MCF 10A (cell line): ENCODE data around the gene TRIM45. TPM values are rescaled to one million over a fixed set of nuclear protein-coding genes. Genes with fewer than 3 reads are reported as not detected.
A peak's percentile ranks its signal among the peaks of the same experiment; 100 is the strongest.

ENCODE experiments used
- Bru-seq: library from RNA; stranded (reverse); fragments of 400-500 nt; gene quantifications from one replicate; lab custom pipeline; 2021; lab: Mats Ljungman, UMichigan
- BruChase-seq, 2 experiments: library from RNA; stranded (reverse); fragments of 400-500 nt; gene quantifications; one replicate each; lab custom pipeline; 2021; lab: Mats Ljungman, UMichigan
- BruUV-seq: library from RNA; stranded (reverse); fragments of 400-500 nt; replicated peaks from 2 replicates; lab custom pipeline; 2021; lab: Mats Ljungman, UMichigan
- CTCF ChIA-PET: fragments of 300-600 bp; sonication (Branson Sonifier 250); formaldehyde crosslinking; extraction: SDS; loops from one replicate; lab custom pipeline; 2021; ENCODE audit warnings: antibody characterized with exemption, inconsistent platforms; lab: Yijun Ruan, JAX
- POLR2A ChIA-PET: fragments of 300-600, 350-650 bp; sonication (Branson Sonifier 250); formaldehyde crosslinking; extraction: SDS; loops from one replicate; lab custom pipeline; 2020; ENCODE audit warnings: antibody characterized with exemption, inconsistent platforms; lab: Yijun Ruan, JAX
- DNase-seq: peaks from one replicate; pipeline ENCODE4 v3.0.0-alpha.2; 2018; ENCODE audit not compliant: unreplicated experiment
- H3K27ac Mint-ChIP-seq: one replicate; pipeline ENCODE4 v1.8.0; 2022; ENCODE audit warnings: mild to moderate bottlenecking, low read depth, mixed read lengths; ENCODE audit not compliant: unreplicated experiment
- H3K27me3 Mint-ChIP-seq: one replicate; pipeline ENCODE4 v1.8.0; 2022; ENCODE audit warnings: mixed read lengths; ENCODE audit not compliant: insufficient read depth, unreplicated experiment
- H3K36me3 Mint-ChIP-seq: one replicate; pipeline ENCODE4 v1.8.0; 2022; ENCODE audit warnings: mild to moderate bottlenecking, moderate library complexity, mixed read lengths; ENCODE audit not compliant: insufficient read depth, unreplicated experiment
- H3K4me1 Mint-ChIP-seq: one replicate; pipeline ENCODE4 v1.8.0; 2022; ENCODE audit warnings: mixed read lengths; ENCODE audit not compliant: insufficient read depth, unreplicated experiment
- H3K4me3 Mint-ChIP-seq: one replicate; pipeline ENCODE4 v1.8.0; 2022; ENCODE audit warnings: mild to moderate bottlenecking, moderate library complexity, mixed read lengths; ENCODE audit not compliant: unreplicated experiment
- H3K9me3 Mint-ChIP-seq: one replicate; pipeline ENCODE4 v1.8.0; 2022; ENCODE audit warnings: mixed read lengths; ENCODE audit not compliant: unreplicated experiment
- CTCF ChIP-seq: fragments of 200-600 bp; IDR thresholded peaks from one replicate; pipeline ENCODE4 v1.8.0; 2022; ENCODE audit warnings: antibody characterized with exemption, mild to moderate bottlenecking; ENCODE audit not compliant: unreplicated experiment
- intact Hi-C: fragments of 100-400 bp; cut with micrococcal nuclease; formaldehyde crosslinking; loops from 2 replicates; pipeline ENCODE4 v1.14.1; 2022
- long read RNA-seq: library from polyadenylated mRNA; stranded (forward); transcript quantifications from one replicate; pipeline ENCODE4 v2.0.0, GENCODE V29; 2022
- total RNA-seq: library from RNA; stranded (reverse); gene quantifications from 2 replicates; pipeline ENCODE4 v1.2.3, GENCODE V29; 2022

The TRIM45 gene
- total RNA-seq (1.6 and 2.9 TPM in 2 replicates), Bru-seq, nascent RNA (percentile 40 among the genes with signal in this experiment), BruChase-seq, experiment 1, labeled RNA remaining after a 6-hour chase (percentile 33 among the genes with signal in this experiment), BruChase-seq, experiment 2, labeled RNA remaining after a 2-hour chase (percentile 37 among the genes with signal in this experiment)
- long read RNA-seq, partial matches to known transcripts = 0 of 2 reads
- long read RNA-seq, other reads (novel, unspliced or antisense) = 1 of 2 reads

- H3K27ac Mint-ChIP-seq = peak within 1 kb of the TSS; percentile 86
- no peaks in the 10 kb centered on the region for H3K27me3 Mint-ChIP-seq
- CTCF ChIA-PET = interaction anchor here (0.6 to 9.1 kb wide), 15 partner anchors 8 to 700 kb away, joined by 3 to 201 read pairs (median 4); no protein-coding TSS in a partner anchor
- TSS peak; percentile 74 for BruUV-seq
- DNase-seq = peak; percentile 95
- POLR2A ChIA-PET = interaction anchor here (0.5 to 2.6 kb wide), 5 partner anchors 29 to 286 kb away, joined by 3 to 13 read pairs (median 4); no protein-coding TSS in a partner anchor
- no peaks in the 10 kb centered on the region for H3K36me3 Mint-ChIP-seq
- no peaks in the 10 kb centered on the region for H3K4me1 Mint-ChIP-seq
- intact Hi-C loops = loop anchor here (1.0 to 10.0 kb wide), 3 partner anchors 163 to 397 kb away; partner anchors contain the start of gene MAN1A2
- no peaks in the 10 kb centered on the region for H3K9me3 Mint-ChIP-seq
- peak; percentile 37 for TF ChIP-seq CTCF
- peak within 1 kb of the TSS; percentile 84 for H3K4me3 Mint-ChIP-seq
Observed at GRCh38 chr1:117121589-117122329, at the start of gene TRIM45. Gene TRIM45 (minus strand): TSS chr1:117121749. CDS start chr1:117121201, 548 bp downstream.

GRCh38 chr1:117169871-117170596 lies 48.5 kb upstream of the TRIM45 start:
- no peak overlapping the region for H3K27ac Mint-ChIP-seq
- POLR2A ChIA-PET = no interaction called here
- no peak for DNase-seq
- H3K27me3 Mint-ChIP-seq = no peaks in the 10 kb centered on the region
- H3K36me3 Mint-ChIP-seq = no peaks in the 10 kb centered on the region
- H3K4me1 Mint-ChIP-seq = peaks cover 9% of the 10 kb centered on the region
- no peak for TF ChIP-seq CTCF
- H3K4me3 Mint-ChIP-seq = no peak overlapping the region
- no peaks in the 10 kb centered on the region for H3K9me3 Mint-ChIP-seq
- CTCF ChIA-PET = interaction anchor here (1.3 kb wide), 1 partner anchor 115 kb away, joined by 3 read pairs; no protein-coding TSS in a partner anchor
- BruUV-seq = no TSS peak
- intact Hi-C loops = no loop called here

GRCh38 chr1:117167402-117167801 lies 45.9 kb upstream of the TRIM45 start:
- no peaks in the 10 kb centered on the region for H3K36me3 Mint-ChIP-seq
- CTCF ChIA-PET = no interaction called here

More at GRCh38 chr1:117167402-117167801, 45.9 kb upstream of the TRIM45 start:
- Mint-ChIP-seq H3K4me1 (peaks cover 9% of the 10 kb centered on the region), H3K4me3 (no peak overlapping the region), H3K9me3 (no peaks in the 10 kb centered on the region), H3K27me3 (no peaks in the 10 kb centered on the region), H3K27ac (peak overlapping the region; percentile 36)
- TF ChIP-seq CTCF = no peak
- no peak for DNase-seq
- intact Hi-C loops = no loop called here
- POLR2A ChIA-PET = interaction anchor here (0.7 kb wide), 1 partner anchor 35 kb away, joined by 5 read pairs; no protein-coding TSS in a partner anchor
- BruUV-seq = no TSS peak
